ENCODE measurements around the gene CCDC177. TPM values are rescaled to one million over a fixed set of nuclear protein-coding genes. Genes with fewer than 3 reads are reported as not detected.

Gene CCDC177
- total and polyA plus RNA-seq, 9 of the 15 experiments (the other 6 are each of a cell fraction or from before 2014, with no cell fraction given): not detected

- Histone ChIP-seq H3K4me2 (ENCODE audit: insufficient read depth, low read length) (no peak overlapping the region), H3K9ac (ENCODE audit: insufficient read depth in 1 of 2, low read depth in 2 of 2, low read length in 2 of 2) (no peak overlapping the region), H3K27me3 (ENCODE audit: control insufficient read depth in 2 of 2, insufficient read depth in 2 of 2, low read length in 2 of 2) (peaks cover 5 to 33% of the 10 kb centered on the region in 2 experiments; a peak in 3 of 5 replicates), H3K36me3 (ENCODE audit: control insufficient read depth, insufficient read depth, low read length) (no peaks in the 10 kb centered on the region), H3K9me3 (replicated peaks; ENCODE audit: control insufficient read depth, insufficient read depth, low read depth, low read length) (no peaks in the 10 kb centered on the region), H4K20me1 (replicated peaks; ENCODE audit: control insufficient read depth, insufficient read depth, low read length) (no peaks in the 10 kb centered on the region), H3K79me2 (ENCODE audit: control insufficient read depth, insufficient read depth, low read length) (no peaks in the 10 kb centered on the region), H2AFZ (ENCODE audit: low read depth, low read length) (no peak overlapping the region), H3K9me1 (ENCODE audit: control insufficient read depth, insufficient read depth, low read length) (no peaks in the 10 kb centered on the region), H3K4me3 (no peak overlapping the region), H3K4me1 (replicated peaks in 1 of 2; ENCODE audit: control insufficient read depth in 2 of 2, insufficient read depth in 2 of 2, low read length in 2 of 2) (peaks cover 0 to 17% of the 10 kb centered on the region in 2 experiments; a peak in 2 of 5 replicates), H3K27ac (ENCODE audit: extremely low read depth, low read depth, low read length) (no peak overlapping the region)
- POLR2A ChIA-PET: interaction anchor here (1.2 kb wide), 3 partner anchors 12 to 142 kb away, joined by 3 read pairs; no protein-coding TSS in a partner anchor
- FAIRE-seq: no peak
- peak; percentile 16 to 50 (median 28) for DNase-seq (ENCODE audit: extremely low read depth in 1 of 4, low spot score in 3 of 4)
- WGBS (ENCODE audit: insufficient coverage, low coverage, missing lambda C conversion rate): 51% methylated on average over 24 of the region's 112 CpGs
- BruUV-seq (replicated peaks): no TSS peak
- no peak for TF ChIP-seq ZHX1 (conservative IDR thresholded peaks at IDR 0.05; ENCODE audit: low read length)
- TF ChIP-seq MECOM (CRISPR knock-in tag; IDR thresholded peaks at IDR 0.05): no peak
- TF ChIP-seq THRAP3 (IDR thresholded peaks at IDR 0.05; ENCODE audit: borderline replicate concordance): no peak
- TF ChIP-seq DNMT1 (IDR thresholded peaks at IDR 0.05): no peak
- no peak for TF ChIP-seq SLC30A9 (CRISPR knock-in tag; IDR thresholded peaks at IDR 0.05)
- no peak for TF ChIP-seq HDAC2 (IDR thresholded peaks at IDR 0.05)
- no peak for TF ChIP-seq FOS (IDR thresholded peaks at IDR 0.05; ENCODE audit: extremely low read depth, insufficient read length)
- TF ChIP-seq MYC (IDR thresholded peaks at IDR 0.05; ENCODE audit: low read depth, low read length): no peak
- no peak for TF ChIP-seq MYC (CRISPR knock-in tag; IDR thresholded peaks at IDR 0.05; ENCODE audit: borderline replicate concordance, low read depth)
- TF ChIP-seq, protein P1, sequence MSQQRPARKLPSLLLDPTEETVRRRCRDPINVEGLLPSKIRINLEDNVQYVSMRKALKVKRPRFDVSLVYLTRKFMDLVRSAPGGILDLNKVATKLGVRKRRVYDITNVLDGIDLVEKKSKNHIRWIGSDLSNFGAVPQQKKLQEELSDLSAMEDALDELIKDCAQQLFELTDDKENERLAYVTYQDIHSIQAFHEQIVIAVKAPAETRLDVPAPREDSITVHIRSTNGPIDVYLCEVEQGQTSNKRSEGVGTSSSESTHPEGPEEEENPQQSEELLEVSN (IDR thresholded peaks at IDR 0.05; ENCODE audit: borderline replicate concordance in 1 of 2, extremely low read depth in 1 of 2, insufficient read depth in 1 of 2, insufficient read length in 1 of 2, low read depth in 1 of 2, low read length in 1 of 2, poor library complexity in 1 of 2, severe bottlenecking in 1 of 2): peak in 1 of 2 experiments; percentile 67
- TF ChIP-seq ZBTB33 (CRISPR knock-in tag; IDR thresholded peaks at IDR 0.05): 0 out of 2 replicates have a peak, but pooled peaks have one; percentile 2
- TF ChIP-seq CBFA2T2 (conservative IDR thresholded peaks at IDR 0.05): no peak
- peak; percentile 28 for TF ChIP-seq NFIC (IDR thresholded peaks at IDR 0.05)
- TF ChIP-seq ARID2 (IDR thresholded peaks at IDR 0.05): no peak
- no peak for TF ChIP-seq ZBTB26 (CRISPR knock-in tag; IDR thresholded peaks at IDR 0.05)
- peak; percentile 21; the same call in 2 of the 3 replicates for ATAC-seq
- CTCF ChIA-PET (ENCODE audit: low intra/inter-chr PET ratio): no interaction called here
- in situ Hi-C loops (cut with MboI) (loop anchor here (25.0 kb wide), 1 partner anchor 465 kb away; no protein-coding TSS in a partner anchor), intact Hi-C loops (cut with micrococcal nuclease) (loop anchor here (10.0 kb wide), 1 partner anchor 327 kb away; no protein-coding TSS in a partner anchor)
These were observed 2.4 kb downstream of the CCDC177 start for GRCh38 chr14:69572030-69572840.
